ENCODE data around the gene USP5. TPM values are rescaled to one million over a fixed set of nuclear protein-coding genes. Genes with fewer than 3 reads are reported as not detected.

Gene USP5
- total and polyA plus RNA-seq, 2 donors (not counting 1 experiment from before 2014, with no cell fraction given): 35.1 to 59.7 TPM

- peaks cover 0 to 78% (median 33%) of the 10 kb centered on the region in 4 experiments for H3K27me3 ChIP-seq (replicated peaks in 1 of 4; ENCODE audit: control extremely low read depth in 1 of 4, control insufficient read depth in 3 of 4, insufficient read depth in 4 of 4, low read length in 3 of 4)
- no peak overlapping the region for H3K4me2 ChIP-seq (replicated peaks; ENCODE audit: low read depth, low read length, poor library complexity, severe bottlenecking)
- no peak overlapping the region for H3K4me3 ChIP-seq (ENCODE audit: control extremely low read depth in 1 of 5, extremely low read depth in 1 of 5, insufficient read depth in 1 of 5, low read depth in 2 of 5, low read length in 4 of 5)
- WGBS (ENCODE audit: insufficient coverage): 95% methylated on average over 31 of the region's 37 CpGs
- H3K9me3 Mint-ChIP-seq (ENCODE audit: insufficient read depth): no peaks in the 10 kb centered on the region
- TF ChIP-seq CTCF (IDR thresholded peaks at IDR 0.05) (no peak), EZH2 (IDR thresholded peaks at IDR 0.05; ENCODE audit: borderline replicate concordance, insufficient read depth, low read depth, low read length, poor library complexity, severe bottlenecking) (no peak)
- no peak overlapping the region for H3K9ac ChIP-seq (ENCODE audit: low read length)
- no peak overlapping the region for H2AFZ ChIP-seq (ENCODE audit: insufficient read depth, low read depth, low read length, poor library complexity, severe bottlenecking)
- no peak overlapping the region for H3K27ac Mint-ChIP-seq
- H3K4me3 Mint-ChIP-seq: no peak overlapping the region
- H3K79me2 ChIP-seq (ENCODE audit: control insufficient read depth, insufficient read depth, low read length): no peaks in the 10 kb centered on the region
- intact Hi-C loops (cut with micrococcal nuclease): loop anchor here (2.0 kb wide), 1 partner anchor 261 kb away; no protein-coding TSS in a partner anchor
- ATAC-seq (ENCODE audit: low read depth) (no peak), DNase-seq (no peak)
- H3K27me3 Mint-ChIP-seq: peaks cover 72% of the 10 kb centered on the region
- no peak overlapping the region for H3K27ac ChIP-seq (ENCODE audit: low read length in 2 of 2)
- H3K4me1 ChIP-seq (ENCODE audit: control insufficient read depth in 2 of 2, insufficient read depth in 2 of 2, low read length in 2 of 2): peaks cover 32 to 34% of the 10 kb centered on the region in 2 donors
- H3K36me3 ChIP-seq (replicated peaks in 1 of 2; ENCODE audit: control extremely low read depth in 1 of 2, control insufficient read depth in 1 of 2, extremely low read depth in 1 of 2, insufficient read depth in 2 of 2, low read length in 1 of 2): no peaks in the 10 kb centered on the region
- peaks cover 27% of the 10 kb centered on the region for H3K4me1 Mint-ChIP-seq
- ChIA-PET CTCF (interaction anchor here (1.1 to 6.2 kb wide), 5 partner anchors 9 to 71 kb away, joined by 3 to 33 read pairs (median 7); partner anchors contain the start of gene MLF2), POLR2A (no interaction called here)
- peaks cover 6% of the 10 kb centered on the region for H4K20me1 ChIP-seq (ENCODE audit: control insufficient read depth, insufficient read depth, low read length, poor library complexity, severe bottlenecking)
- peaks cover 0 to 13% (median 0%) of the 10 kb centered on the region in 3 donors for H3K9me3 ChIP-seq (ENCODE audit: control extremely low read depth in 1 of 3, control insufficient read depth in 2 of 3, insufficient read depth in 1 of 3, low read length in 2 of 3)
These were observed 27.7 kb upstream of the USP5 start for GRCh38 chr12:6824085-6824775.

- intact Hi-C loops (cut with micrococcal nuclease): loop anchor here (1.0 to 2.0 kb wide), 3 partner anchors 72 to 262 kb away; partner anchors contain the start of gene MLF2
- ATAC-seq (ENCODE audit: low read depth) (no peak), DNase-seq (no peak)
- CTCF ChIA-PET: interaction anchor here (1.1 to 6.2 kb wide), 10 partner anchors 8 to 274 kb away, joined by 3 to 33 read pairs (median 6); partner anchors contain the start of genes CDCA3, MLF2 and USP5
- Mint-ChIP-seq H3K27me3 (peaks cover 75% of the 10 kb centered on the region), H3K27ac (no peak overlapping the region), H3K4me1 (peaks cover 31% of the 10 kb centered on the region), H3K9me3 (ENCODE audit: insufficient read depth) (no peaks in the 10 kb centered on the region), H3K4me3 (no peak overlapping the region)
- no peak overlapping the region for H3K4me3 ChIP-seq (ENCODE audit: control extremely low read depth in 1 of 5, extremely low read depth in 1 of 5, insufficient read depth in 1 of 5, low read depth in 2 of 5, low read length in 4 of 5)
- no peak overlapping the region for H3K9ac ChIP-seq (ENCODE audit: low read length)
- no peaks in the 10 kb centered on the region for H3K36me3 ChIP-seq (replicated peaks in 1 of 2; ENCODE audit: control extremely low read depth in 1 of 2, control insufficient read depth in 1 of 2, extremely low read depth in 1 of 2, insufficient read depth in 2 of 2, low read length in 1 of 2)
- TF ChIP-seq EZH2 (IDR thresholded peaks at IDR 0.05; ENCODE audit: borderline replicate concordance, insufficient read depth, low read depth, low read length, poor library complexity, severe bottlenecking) (no peak), CTCF (IDR thresholded peaks at IDR 0.05) (no peak)
- peaks cover 0 to 84% (median 38%) of the 10 kb centered on the region in 4 experiments for H3K27me3 ChIP-seq (replicated peaks in 1 of 4; ENCODE audit: control extremely low read depth in 1 of 4, control insufficient read depth in 3 of 4, insufficient read depth in 4 of 4, low read length in 3 of 4)
- peaks cover 0 to 13% (median 0%) of the 10 kb centered on the region in 3 donors for H3K9me3 ChIP-seq (ENCODE audit: control extremely low read depth in 1 of 3, control insufficient read depth in 2 of 3, insufficient read depth in 1 of 3, low read length in 2 of 3)
- H3K27ac ChIP-seq (ENCODE audit: low read length in 2 of 2): no peak overlapping the region
- H3K4me2 ChIP-seq (replicated peaks; ENCODE audit: low read depth, low read length, poor library complexity, severe bottlenecking): no peak overlapping the region
- H3K79me2 ChIP-seq (ENCODE audit: control insufficient read depth, insufficient read depth, low read length): no peaks in the 10 kb centered on the region
- H4K20me1 ChIP-seq (ENCODE audit: control insufficient read depth, insufficient read depth, low read length, poor library complexity, severe bottlenecking): peaks cover 11% of the 10 kb centered on the region
- H2AFZ ChIP-seq (ENCODE audit: insufficient read depth, low read depth, low read length, poor library complexity, severe bottlenecking): no peak overlapping the region
- WGBS (ENCODE audit: insufficient coverage): 85% methylated on average over 11 of the region's 12 CpGs
- POLR2A ChIA-PET: no interaction called here
- H3K4me1 ChIP-seq (ENCODE audit: control insufficient read depth in 2 of 2, insufficient read depth in 2 of 2, low read length in 2 of 2): peaks cover 37 to 40% of the 10 kb centered on the region in 2 donors
These were observed 27.0 kb upstream of the USP5 start for GRCh38 chr12:6824901-6825381.

Data from B cell (primary cell).